PC-9 (cell line): ENCODE data around the gene PKN2. TPM values are rescaled to one million over a fixed set of nuclear protein-coding genes. Genes with fewer than 3 reads are reported as not detected.

Experiments
- BruUV-seq: library from RNA; stranded (reverse); fragments of 400-500 nt; replicated peaks from 2 replicates; lab custom pipeline; 2021; lab: Mats Ljungman, UMichigan
- CTCF ChIA-PET: fragments of 300-600 bp; sonication (Branson Sonifier 250); formaldehyde crosslinking; loops from one replicate; lab custom pipeline; 2022; ENCODE audit warnings: antibody characterized with exemption; lab: Charles Lee
- POLR2A ChIA-PET: fragments of 300-600 bp; sonication (Branson Sonifier 250); formaldehyde crosslinking; loops from one replicate; lab custom pipeline; 2022; ENCODE audit warnings: antibody characterized with exemption; ENCODE audit not compliant: unreplicated experiment; lab: Charles Lee
- DNase-seq, 2 experiments: peaks; one replicate each; pipeline versions ENCODE4 v3.0.0 to v3.0.0-alpha.2; 2015 to 2022; ENCODE audit warnings: mixed read lengths in 1 of 2
- H2AFZ ChIP-seq: fragments of 200-600 bp; sonication (generic); 2 replicates; pipeline ENCODE4 v1.8.1; 2017; ENCODE audit warnings: antibody characterized with exemption
- H3F3A ChIP-seq: fragments of 200-600 bp; sonication (generic); 2 replicates; pipeline ENCODE4 v1.8.1; 2017; ENCODE audit warnings: antibody characterized with exemption, mild to moderate bottlenecking, low read depth; ENCODE audit not compliant: insufficient read depth
- H3K27ac ChIP-seq: fragments of 200-600 bp; sonication (generic); 2 replicates; pipeline ENCODE4 v1.6.1; 2016; ENCODE audit warnings: mixed run types
- H3K27me3 ChIP-seq: fragments of 200-600 bp; sonication (generic); 2 replicates; pipeline ENCODE4 v1.6.1; 2016; ENCODE audit warnings: low read depth, mixed run types; ENCODE audit not compliant: insufficient read depth
- H3K36me3 ChIP-seq: fragments of 200-600 bp; sonication (generic); 2 replicates; pipeline ENCODE4 v1.6.1; 2016; ENCODE audit warnings: low read depth, mixed run types
- H3K4me1 ChIP-seq: fragments of 200-600 bp; sonication (generic); replicated peaks from 2 replicates; pipeline ENCODE4 v1.6.1; 2016; ENCODE audit warnings: mixed run types; ENCODE audit not compliant: insufficient read depth
- H3K4me2 ChIP-seq: fragments of 200-600 bp; sonication (generic); 2 replicates; pipeline ENCODE4 v1.6.1; 2017; ENCODE audit warnings: mixed run types
- H3K4me3 ChIP-seq: fragments of 200-600 bp; sonication (generic); 2 replicates; pipeline ENCODE4 v1.6.1; 2016; ENCODE audit warnings: mixed run types
- H3K79me2 ChIP-seq: fragments of 200-600 bp; sonication (generic); 2 replicates; pipeline ENCODE4 v1.6.1; 2017; ENCODE audit warnings: low read depth, mixed run types
- H3K9me2 ChIP-seq: fragments of 200-600 bp; sonication (generic); 2 replicates; pipeline ENCODE4 v1.8.1; 2017; ENCODE audit warnings: mild to moderate bottlenecking; ENCODE audit not compliant: insufficient read depth
- H3K9me3 ChIP-seq: fragments of 200-600 bp; sonication (generic); 2 replicates; pipeline ENCODE4 v1.8.1; 2016; ENCODE audit warnings: low read depth; ENCODE audit not compliant: insufficient read depth
- H4K20me1 ChIP-seq: fragments of 200-600 bp; sonication (generic); 2 replicates; pipeline ENCODE4 v1.8.1; 2017; ENCODE audit not compliant: insufficient read depth
- CTCF ChIP-seq: fragments of 200-600 bp; sonication (generic); conservative IDR thresholded peaks from 2 replicates; pipeline ENCODE4 v1.6.1; 2017; ENCODE audit warnings: mixed run types, antibody characterized with exemption, mild to moderate bottlenecking, moderate library complexity
- EZH2 ChIP-seq: fragments of 200-600 bp; sonication (generic); IDR thresholded peaks from 2 replicates; pipeline ENCODE4 v1.8.0; 2017; ENCODE audit warnings: antibody characterized with exemption, low read depth
- intact Hi-C: fragments of 100-400 bp; cut with micrococcal nuclease; formaldehyde crosslinking; loops from one replicate; pipeline ENCODE4 v1.10.0; 2022; ENCODE audit not compliant: unreplicated experiment
- total RNA-seq: library from RNA; stranded (reverse); gene quantifications from 2 replicates; pipeline ENCODE4 v1.2.3, GENCODE V29; 2021

Gene PKN2
- total RNA-seq, 1 experiment from 2014 or later: 79.3 TPM

- DNase-seq: no peak
- ChIA-PET POLR2A (interaction anchor here (0.7 kb wide), 1 partner anchor 76 kb away, joined by 11 read pairs; no protein-coding TSS in a partner anchor), CTCF (no interaction called here)
- intact Hi-C loops: no loop called here
- Histone ChIP-seq H3K27ac (0 out of 2 replicates have a peak overlapping the region, but pooled peaks have one; percentile 4), H3K27me3 (no peaks in the 10 kb centered on the region), H3K36me3 (peaks cover 18% of the 10 kb centered on the region; the same call in 1 of the 2 replicates), H3K9me2 (no peaks in the 10 kb centered on the region), H3K9me3 (peaks cover 12% of the 10 kb centered on the region), H3K4me3 (no peak overlapping the region), H3K79me2 (peaks cover 97% of the 10 kb centered on the region), H2AFZ (no peak overlapping the region), H3F3A (peaks cover 15% of the 10 kb centered on the region), H4K20me1 (peaks cover 17% of the 10 kb centered on the region), H3K4me2 (no peak overlapping the region), H3K4me1 (no peaks in the 10 kb centered on the region)
- BruUV-seq: no TSS peak
- TF ChIP-seq EZH2: no peak
- no peak for TF ChIP-seq CTCF
Measured at GRCh38 chr1:88731475-88732269, 47.6 kb downstream of the PKN2 start.

DNA sequence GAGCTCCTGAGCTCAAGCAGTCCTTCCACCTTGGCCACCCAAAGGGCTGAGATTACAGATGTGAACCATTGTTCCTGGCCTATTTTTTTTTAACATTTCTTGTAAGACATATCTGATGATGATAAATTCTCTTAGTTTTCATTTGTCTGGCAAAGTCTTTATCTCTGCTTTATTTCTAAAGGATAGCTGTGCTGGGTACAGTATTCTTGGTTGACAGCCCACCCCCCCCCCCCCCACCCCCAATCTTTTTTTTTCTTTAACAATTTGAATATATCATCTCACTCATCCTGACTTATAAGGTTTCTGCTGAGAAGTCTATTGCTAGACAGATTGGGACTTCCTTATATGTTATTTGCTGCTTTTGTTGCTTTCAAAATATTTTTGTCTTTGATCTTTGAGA, 51.3 kb downstream of the PKN2 start:
- DNase-seq: no peak
- no TSS peak for BruUV-seq
- H3K4me1 ChIP-seq: no peaks in the 10 kb centered on the region
- H3K4me3 ChIP-seq: no peak overlapping the region
- ChIA-PET POLR2A (no interaction called here), CTCF (interaction anchor here (0.7 kb wide), 1 partner anchor 382 kb away, joined by 3 read pairs; no protein-coding TSS in a partner anchor)
- H3F3A ChIP-seq: peaks cover 15% of the 10 kb centered on the region; the same call in 1 of the 2 replicates
- intact Hi-C loops: no loop called here
- no peak overlapping the region for H3K27ac ChIP-seq
- H3K9me3 ChIP-seq: peaks cover 12% of the 10 kb centered on the region
- peaks cover 20% of the 10 kb centered on the region; the same call in 1 of the 2 replicates for H3K36me3 ChIP-seq
- peaks cover 99% of the 10 kb centered on the region for H3K79me2 ChIP-seq
- H3K27me3 ChIP-seq: no peaks in the 10 kb centered on the region
- H2AFZ ChIP-seq: no peak overlapping the region
- H4K20me1 ChIP-seq: peaks cover 14% of the 10 kb centered on the region; the same call in 1 of the 2 replicates
- H3K4me2 ChIP-seq: no peak overlapping the region
- 0 out of 2 replicates have a peak, but pooled peaks cover 3% of the 10 kb centered on the region for H3K9me2 ChIP-seq
- TF ChIP-seq CTCF (no peak), EZH2 (no peak)

DNA sequence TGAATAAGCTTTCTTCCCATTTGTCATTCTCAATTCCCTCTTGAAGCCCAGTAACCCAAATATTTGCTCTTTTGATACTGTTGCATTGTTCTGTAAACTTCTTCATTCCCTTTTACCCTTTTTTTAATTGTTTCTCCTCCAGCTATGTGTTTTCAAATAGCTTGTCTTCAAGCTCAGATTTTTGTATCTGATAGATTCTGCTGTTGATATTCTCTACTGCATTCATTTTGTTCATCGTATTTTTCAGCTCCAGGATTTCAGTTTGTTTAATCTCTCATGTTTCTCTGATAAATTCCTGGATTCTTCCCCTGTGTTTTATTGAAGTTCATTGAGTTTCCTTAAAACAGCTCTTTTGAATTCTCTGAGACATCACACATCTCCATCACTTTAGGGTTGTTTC, 51.8 kb downstream of the PKN2 start:
- no peaks in the 10 kb centered on the region for H3K4me1 ChIP-seq
- no peak for DNase-seq
- 0 out of 2 replicates have a peak, but pooled peaks cover 3% of the 10 kb centered on the region for H3K9me2 ChIP-seq
- H3K4me2 ChIP-seq: no peak overlapping the region
- H3K9me3 ChIP-seq: peaks cover 12% of the 10 kb centered on the region
- intact Hi-C loops: no loop called here
- BruUV-seq: no TSS peak
- no peak overlapping the region for H3K27ac ChIP-seq
- POLR2A ChIA-PET: no interaction called here
- H3K79me2 ChIP-seq: peaks cover 99% of the 10 kb centered on the region
- TF ChIP-seq EZH2: no peak
- no peak for TF ChIP-seq CTCF
- H3K4me3 ChIP-seq: no peak overlapping the region
- peaks cover 25% of the 10 kb centered on the region; the same call in 1 of the 2 replicates for H3K36me3 ChIP-seq
- no peak overlapping the region for H2AFZ ChIP-seq
- peaks cover 14% of the 10 kb centered on the region; the same call in 1 of the 2 replicates for H4K20me1 ChIP-seq
- no peaks in the 10 kb centered on the region for H3K27me3 ChIP-seq
- CTCF ChIA-PET: interaction anchor here (0.7 kb wide), 1 partner anchor 382 kb away, joined by 3 read pairs; no protein-coding TSS in a partner anchor
- peaks cover 11% of the 10 kb centered on the region; the same call in 1 of the 2 replicates for H3F3A ChIP-seq
